NOMO-1 (cell line): ENCODE data around the gene TTC17.

Source experiments
- DNase-seq, 2 experiments: peaks; one replicate each; lab custom pipeline; 2025; ENCODE audit not compliant: unreplicated experiment in 2 of 2; lab: John Stamatoyannopoulos, UW

Gene TTC17

DNA sequence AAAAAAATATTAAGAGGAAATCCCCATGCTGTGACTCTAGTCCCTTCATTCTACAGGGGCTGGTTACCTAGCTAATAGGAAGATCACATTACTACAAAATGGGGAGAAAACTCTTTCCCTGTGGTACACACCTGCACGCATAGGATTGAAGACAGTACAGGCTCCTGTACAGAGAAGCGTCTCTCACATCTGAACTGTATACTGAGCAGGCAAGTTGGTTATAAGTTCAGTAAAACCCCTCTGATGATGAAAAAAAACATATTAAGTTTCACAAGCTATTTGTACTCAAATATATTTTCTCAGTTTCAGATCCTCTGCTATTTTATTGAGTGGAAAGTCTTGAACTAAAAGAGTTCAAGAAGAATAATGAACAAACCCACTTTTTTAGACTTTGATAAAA, 164.9 kb downstream of the TTC17 start:
- no peak for DNase-seq

- DNase-seq, result peak; percentile 18 to 66
These were observed 173.3 kb downstream of the TTC17 start for GRCh38 chr11:43532041-43532440.

GRCh38 chr11:43537833-43538615, 179.3 kb downstream of the TTC17 start:
- DNase-seq, result no peak

DNA sequence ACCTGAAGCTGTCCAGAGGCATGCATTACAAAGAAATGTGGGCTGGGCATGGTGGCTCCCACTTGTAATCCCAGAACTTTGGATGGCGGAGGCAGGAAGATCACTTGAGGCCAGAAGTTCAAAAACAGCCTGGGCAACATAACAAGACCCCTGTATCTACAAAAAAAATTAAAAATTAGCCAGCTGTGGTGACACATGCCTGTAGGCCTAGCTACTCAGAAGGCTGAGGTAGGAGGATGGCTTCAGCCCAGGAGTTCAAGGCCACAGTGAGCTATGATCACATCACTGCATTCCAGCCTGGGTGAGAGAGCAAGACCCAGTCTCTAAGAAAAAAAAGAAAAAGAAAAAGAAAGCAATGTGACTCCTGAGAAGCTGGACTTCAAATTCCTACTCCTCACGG, 183.3 kb downstream of the TTC17 start:
- DNase-seq, result no peak

GRCh38 chr11:43542750-43543712, 184.3 kb downstream of the TTC17 start:
- no peak for DNase-seq
